HepG2 (cell line): ENCODE measurements around the gene KIF23. TPM values are rescaled to one million over a fixed set of nuclear protein-coding genes. Genes with fewer than 3 reads are reported as not detected.

Experiments
- DNMT3B ChIP-seq: conservative IDR thresholded peaks from 2 replicates; pipeline ENCODE4 v1.6.1; 2016; ENCODE audit warnings: missing biosample characterization, control low read depth
- FOXM1 ChIP-seq: sonication (generic); formaldehyde crosslinking; IDR thresholded peaks from 2 replicates; pipeline ENCODE4 v1.5.0; 2020; ENCODE audit warnings: missing genetic modification reagents
- HBP1 ChIP-seq: IDR thresholded peaks from 2 replicates; pipeline ENCODE4 v1.6.1; 2016; ENCODE audit warnings: low read depth, control low read depth
- KMT2B ChIP-seq: IDR thresholded peaks from 2 replicates; pipeline ENCODE4 v1.6.1; 2016; ENCODE audit warnings: missing genetic modification reagents, missing compliant biosample characterization
- MYPOP ChIP-seq: sonication (generic); formaldehyde crosslinking; IDR thresholded peaks from 2 replicates; pipeline ENCODE4 v1.8.1; 2023; ENCODE audit warnings: mild to moderate bottlenecking, moderate library complexity, missing genetic modification reagents
- NFE2L2 ChIP-seq: fragments of 150-350 bp; IDR thresholded peaks from 2 replicates; pipeline ENCODE4 v1.6.1; 2014; ENCODE audit warnings: low read length
- PITX1 ChIP-seq: sonication (generic); formaldehyde crosslinking; IDR thresholded peaks from 2 replicates; pipeline ENCODE4 v1.5.1; 2020; ENCODE audit warnings: mild to moderate bottlenecking, missing genetic modification reagents
- REL ChIP-seq: sonication (generic); formaldehyde crosslinking; conservative IDR thresholded peaks from 2 replicates; pipeline ENCODE4 v1.8.0; 2022; ENCODE audit warnings: mild to moderate bottlenecking, missing genetic modification reagents, moderate library complexity
- REPIN1 ChIP-seq: sonication (generic); formaldehyde crosslinking; IDR thresholded peaks from 2 replicates; pipeline ENCODE4 v1.8.0; 2022; ENCODE audit warnings: missing genetic modification reagents, low read depth, mild to moderate bottlenecking, borderline replicate concordance
- TEAD2 ChIP-seq: sonication (generic); formaldehyde crosslinking; IDR thresholded peaks from 2 replicates; pipeline ENCODE4 v1.9.0; 2021; ENCODE audit warnings: missing genetic modification reagents
- WIZ ChIP-seq: sonication (generic); formaldehyde crosslinking; IDR thresholded peaks from 2 replicates; pipeline ENCODE4 v1.5.1; 2020; ENCODE audit warnings: mild to moderate bottlenecking, missing genetic modification reagents
- XRCC5 ChIP-seq: fragments of 200-400 bp; formaldehyde crosslinking; optimal IDR thresholded peaks from 2 replicates; pipeline ENCODE3; 2017; ENCODE audit warnings: mild to moderate bottlenecking, low read length
- ZBTB8A ChIP-seq: sonication (generic); formaldehyde crosslinking; IDR thresholded peaks from 2 replicates; pipeline ENCODE4 v1.4.0; 2020; ENCODE audit warnings: mild to moderate bottlenecking, low read depth, missing genetic modification reagents, borderline replicate concordance
- ZFY ChIP-seq: sonication (generic); formaldehyde crosslinking; IDR thresholded peaks from 2 replicates; pipeline ENCODE4 v1.4.0; 2020; ENCODE audit warnings: missing genetic modification reagents
- ZNF318 ChIP-seq: sonication (generic); formaldehyde crosslinking; IDR thresholded peaks from 2 replicates; pipeline ENCODE4 v1.4.0; 2020; ENCODE audit warnings: mild to moderate bottlenecking, missing genetic modification reagents
- ZNF576 ChIP-seq: sonication (generic); formaldehyde crosslinking; IDR thresholded peaks from 2 replicates; pipeline ENCODE4 v1.4.0; 2020; ENCODE audit warnings: mild to moderate bottlenecking, missing genetic modification reagents
- ZNF660 ChIP-seq: sonication (generic); formaldehyde crosslinking; IDR thresholded peaks from 2 replicates; pipeline ENCODE4 v1.5.1; 2020; ENCODE audit warnings: mild to moderate bottlenecking, low read depth, missing genetic modification reagents, borderline replicate concordance
- ZNF841 ChIP-seq: sonication (generic); formaldehyde crosslinking; IDR thresholded peaks from 2 replicates; pipeline ENCODE4 v1.8.1; 2023; ENCODE audit warnings: missing genetic modification reagents, borderline replicate concordance
- polyA plus RNA-seq, 8 experiments: library from polyadenylated mRNA; depleted of rRNA in 3 of 8; stranded (reverse) in 7 of 8; unstranded in 1 of 8; fragments of >200 nt; fragmentation: Illumina TruSeq in 4 of 8; extraction: Trizol in 4 of 8; gene quantifications; 2 replicates each; pipeline versions ENCODE4 v1.2.1 to v1.2.3, GENCODE V29; 2011 to 2016; ENCODE audit warnings: low read depth in 4 of 8, missing spikeins in 1 of 8, mixed read lengths in 1 of 8; ENCODE audit not compliant: insufficient read depth in 1 of 8
- total RNA-seq, 5 experiments: library from RNA; depleted of rRNA; stranded (reverse); fragments of >200 nt; fragmentation: Illumina TruSeq; extraction: Trizol; gene quantifications; 2 replicates each; pipeline ENCODE4 v1.2.3, GENCODE V29; 2016; ENCODE audit warnings: low read depth in 1 of 5

Gene KIF23
- total and polyA plus RNA-seq, 2 of the 13 experiments (the other 11 are each of a cell fraction or from before 2014, with no cell fraction given) = 11.3 to 38.1 TPM

- TF ChIP-seq ZNF318 (no peak), WIZ (CRISPR knock-in tag) (no peak), ZBTB8A (CRISPR knock-in tag) (no peak), FOXM1 (peak; percentile 99), ZFY (peak; percentile 93), TEAD2 (no peak), ZNF841 (CRISPR knock-in tag) (no peak; the same call in 1 of the 2 replicates), MYPOP (CRISPR knock-in tag) (peak; percentile 85), REL (CRISPR knock-in tag) (peak; percentile 76; the same call in 1 of the 2 replicates), KMT2B (CRISPR knock-in tag) (peak; percentile 89), XRCC5 (no peak), REPIN1 (CRISPR knock-in tag) (peak; percentile 87), ZNF660 (CRISPR knock-in tag) (no peak), DNMT3B (0 out of 2 replicates have a peak, but pooled peaks have one; percentile 47), PITX1 (CRISPR knock-in tag) (peak; percentile 60; the same call in 1 of the 2 replicates), HBP1 (no peak), NFE2L2 (no peak), ZNF576 (CRISPR knock-in tag) (no peak)
Observed at GRCh38 chr15:69413822-69414700, at the start of gene KIF23 (continued).
